ENCODE measurements around the gene MRTFB. TPM values are rescaled to one million over a fixed set of nuclear protein-coding genes. Genes with fewer than 3 reads are reported as not detected.

The MRTFB gene
- total RNA-seq, 1 donor from 2014 or later = 12.9 TPM

DNA sequence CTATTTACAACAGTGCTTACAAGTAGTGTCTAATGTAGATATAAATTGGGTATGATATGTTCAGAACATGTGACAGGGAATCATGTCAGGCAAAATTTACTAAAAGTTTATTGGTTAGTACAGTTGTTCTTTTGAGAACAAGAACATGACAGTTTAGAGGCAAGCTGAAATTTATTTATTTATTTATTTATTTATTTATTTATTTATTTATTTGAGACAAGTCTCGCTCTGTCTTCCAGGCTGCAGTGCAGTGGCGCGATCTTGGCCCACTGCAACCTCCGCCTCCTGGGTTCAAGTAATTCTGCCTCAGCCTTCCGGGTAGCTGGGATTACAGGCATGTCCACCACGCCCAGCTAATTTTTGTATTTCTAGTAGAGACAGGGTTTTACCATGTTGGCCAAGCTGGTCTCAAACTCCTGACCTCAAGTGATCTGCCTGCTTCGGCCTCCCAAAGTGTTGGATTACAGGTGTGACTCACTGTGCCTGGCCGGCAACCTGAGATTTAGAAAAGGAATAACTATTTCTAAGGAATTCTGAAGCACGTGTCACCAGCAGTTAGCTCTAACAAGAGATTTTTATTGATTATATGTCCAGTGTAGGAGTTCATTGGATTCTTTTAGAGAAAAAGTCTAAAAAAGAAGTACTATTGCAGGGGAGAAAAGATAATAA, 24.9 kb downstream of the MRTFB start:
- no peak for DNase-seq (ENCODE audit: low read depth)
- no peak overlapping the region for H3K4me3 ChIP-seq (ENCODE audit: low read depth, low read length)
- TF ChIP-seq, protein P1, sequence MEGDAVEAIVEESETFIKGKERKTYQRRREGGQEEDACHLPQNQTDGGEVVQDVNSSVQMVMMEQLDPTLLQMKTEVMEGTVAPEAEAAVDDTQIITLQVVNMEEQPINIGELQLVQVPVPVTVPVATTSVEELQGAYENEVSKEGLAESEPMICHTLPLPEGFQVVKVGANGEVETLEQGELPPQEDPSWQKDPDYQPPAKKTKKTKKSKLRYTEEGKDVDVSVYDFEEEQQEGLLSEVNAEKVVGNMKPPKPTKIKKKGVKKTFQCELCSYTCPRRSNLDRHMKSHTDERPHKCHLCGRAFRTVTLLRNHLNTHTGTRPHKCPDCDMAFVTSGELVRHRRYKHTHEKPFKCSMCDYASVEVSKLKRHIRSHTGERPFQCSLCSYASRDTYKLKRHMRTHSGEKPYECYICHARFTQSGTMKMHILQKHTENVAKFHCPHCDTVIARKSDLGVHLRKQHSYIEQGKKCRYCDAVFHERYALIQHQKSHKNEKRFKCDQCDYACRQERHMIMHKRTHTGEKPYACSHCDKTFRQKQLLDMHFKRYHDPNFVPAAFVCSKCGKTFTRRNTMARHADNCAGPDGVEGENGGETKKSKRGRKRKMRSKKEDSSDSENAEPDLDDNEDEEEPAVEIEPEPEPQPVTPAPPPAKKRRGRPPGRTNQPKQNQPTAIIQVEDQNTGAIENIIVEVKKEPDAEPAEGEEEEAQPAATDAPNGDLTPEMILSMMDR (conservative IDR thresholded peaks at IDR 0.05; ENCODE audit: low read depth, low read length) = no peak

DNA sequence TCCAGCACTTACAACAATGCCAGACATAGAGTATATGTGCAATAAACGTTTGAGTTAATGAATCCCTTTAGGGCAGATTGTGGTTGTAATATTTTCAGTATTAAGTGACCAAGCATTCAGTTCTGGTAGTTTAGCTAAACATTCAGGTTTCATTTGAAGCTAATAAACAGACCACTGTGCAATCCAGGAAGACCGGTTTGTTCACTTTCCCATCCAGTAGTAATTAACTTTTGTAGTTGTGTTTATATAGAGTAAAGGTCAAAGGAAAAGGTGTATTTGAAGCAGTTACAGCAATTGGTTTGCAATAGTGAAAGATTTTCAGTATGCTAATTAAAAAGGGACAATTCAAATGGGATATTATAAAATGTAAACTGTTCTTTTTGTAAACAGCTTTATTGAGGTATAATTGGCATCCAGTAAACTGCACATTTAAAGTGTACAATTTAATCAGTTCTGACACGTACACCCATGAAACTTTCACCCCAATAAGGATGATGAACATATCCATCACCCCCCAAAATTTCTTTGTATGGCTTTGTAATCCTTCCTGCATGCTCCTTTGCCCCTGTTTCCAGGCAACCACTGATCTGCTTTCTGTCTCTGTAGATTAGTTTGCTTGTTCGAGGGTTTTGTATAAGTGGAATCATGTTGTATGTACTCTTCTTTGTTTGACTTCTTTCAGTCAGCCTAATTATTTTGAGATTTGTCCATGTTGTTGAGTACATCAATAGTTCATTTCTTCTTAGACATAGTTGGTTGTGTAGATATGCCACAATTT, 26.3 kb downstream of the MRTFB start:
- no peak overlapping the region for H3K4me3 ChIP-seq (ENCODE audit: low read depth, low read length)
- no peak for DNase-seq (ENCODE audit: low read depth)
- TF ChIP-seq, protein P1 (conservative IDR thresholded peaks at IDR 0.05; ENCODE audit: low read depth, low read length) = no peak

DNA sequence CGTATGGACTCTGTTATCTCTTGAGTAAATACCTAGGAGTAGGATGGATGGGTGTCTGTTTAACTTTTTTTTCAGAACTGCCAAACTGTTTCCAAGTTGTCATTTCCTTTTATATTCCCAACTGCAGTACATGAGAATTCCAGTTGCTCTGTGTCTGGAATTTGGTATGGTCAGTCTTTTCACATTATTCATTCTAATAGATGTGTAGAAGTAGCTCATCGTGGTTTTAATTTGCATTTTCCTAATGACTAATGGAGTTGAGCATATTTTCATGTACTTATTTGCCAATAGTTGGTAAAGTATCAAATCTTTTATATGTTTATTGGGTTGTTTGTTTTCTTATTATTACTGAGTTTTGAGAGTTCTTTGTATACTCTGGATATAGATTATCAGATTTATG, 27.0 kb downstream of the MRTFB start:
- H3K4me3 ChIP-seq (ENCODE audit: low read depth, low read length) = no peak overlapping the region
- DNase-seq (ENCODE audit: low read depth) = no peak
- TF ChIP-seq, protein P1 (conservative IDR thresholded peaks at IDR 0.05; ENCODE audit: low read depth, low read length) = no peak

- TF ChIP-seq, protein P1 (conservative IDR thresholded peaks at IDR 0.05; ENCODE audit: low read depth, low read length) = no peak
- no peak overlapping the region for H3K4me3 ChIP-seq (ENCODE audit: low read depth, low read length)
- DNase-seq (ENCODE audit: low read depth) = no peak
These were observed 29.7 kb downstream of the MRTFB start for GRCh38 chr16:14100825-14101224.

GRCh38 chr16:14101415-14101814, 30.3 kb downstream of the MRTFB start:
- no peak for DNase-seq (ENCODE audit: low read depth)
- TF ChIP-seq, protein P1 (conservative IDR thresholded peaks at IDR 0.05; ENCODE audit: low read depth, low read length) = no peak

GRCh38 chr16:14102925-14103720, 32.0 kb downstream of the MRTFB start:
- DNase-seq (ENCODE audit: low read depth) = no peak
- H3K4me3 ChIP-seq (ENCODE audit: low read depth, low read length) = no peak overlapping the region
- TF ChIP-seq, protein P1 (conservative IDR thresholded peaks at IDR 0.05; ENCODE audit: low read depth, low read length) = no peak

More at GRCh38 chr16:14101415-14101814, 30.3 kb downstream of the MRTFB start:
- H3K4me3 ChIP-seq (ENCODE audit: low read depth, low read length) = no peak overlapping the region

Measured in epithelial cell of proximal tubule (primary cell).